NCI-H1092 treated with DMSO at 0.1 percent for 48 hours (cell line): ENCODE data around the gene L3MBTL2.
A peak's percentile ranks its signal among the peaks of the same experiment; 100 is the strongest.

Experiments used
- DNase-seq: peaks from one replicate; lab custom pipeline; 2025; lab: John Stamatoyannopoulos, UW

L3MBTL2 gene

DNA sequence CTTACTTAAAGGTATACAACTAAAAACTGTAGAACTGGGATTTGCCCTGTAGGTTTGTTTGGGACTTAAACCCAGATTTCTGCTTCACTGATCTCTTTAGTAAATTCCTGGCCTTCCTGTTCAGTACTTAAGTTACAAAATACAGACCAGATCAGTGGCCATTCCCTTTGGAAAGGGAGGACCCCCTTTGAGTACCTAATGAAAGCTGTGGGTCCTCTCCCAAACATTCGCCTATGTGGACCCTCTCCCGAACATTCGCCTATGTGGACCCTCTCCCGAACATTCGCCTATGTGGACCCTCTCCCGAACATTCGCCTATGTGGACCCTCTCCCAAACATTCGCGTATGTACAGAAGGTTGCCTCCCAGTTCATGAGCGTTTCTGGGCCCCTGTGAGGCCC lies 10.3 kb downstream of the L3MBTL2 start:
- DNase-seq: no peak

DNA sequence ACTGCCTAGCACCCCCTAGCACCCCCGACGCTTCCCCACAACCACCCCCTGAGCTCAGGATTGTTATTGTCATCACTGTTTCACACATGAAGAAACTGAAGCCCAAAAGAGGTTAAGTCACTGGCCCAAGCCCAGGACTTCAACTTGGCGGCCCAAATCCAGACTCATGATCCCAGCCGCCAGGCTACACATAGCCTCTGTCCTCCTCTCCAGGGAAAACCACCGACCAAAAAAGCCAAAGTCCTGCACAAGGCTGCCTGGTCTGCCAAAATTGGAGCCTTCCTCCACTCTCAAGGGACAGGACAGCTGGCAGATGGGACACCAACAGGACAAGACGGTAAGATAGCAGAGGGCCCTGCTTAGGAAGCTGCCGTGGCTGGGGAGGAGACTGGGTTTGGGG lies 10.8 kb downstream of the L3MBTL2 start:
- no peak for DNase-seq

GRCh38 chr22:41216984-41217383 lies 11.9 kb downstream of the L3MBTL2 start:
- peak; percentile 80 for DNase-seq

GRCh38 chr22:41217553-41218157 lies 12.5 kb downstream of the L3MBTL2 start:
- peak; percentile 80 for DNase-seq

DNA sequence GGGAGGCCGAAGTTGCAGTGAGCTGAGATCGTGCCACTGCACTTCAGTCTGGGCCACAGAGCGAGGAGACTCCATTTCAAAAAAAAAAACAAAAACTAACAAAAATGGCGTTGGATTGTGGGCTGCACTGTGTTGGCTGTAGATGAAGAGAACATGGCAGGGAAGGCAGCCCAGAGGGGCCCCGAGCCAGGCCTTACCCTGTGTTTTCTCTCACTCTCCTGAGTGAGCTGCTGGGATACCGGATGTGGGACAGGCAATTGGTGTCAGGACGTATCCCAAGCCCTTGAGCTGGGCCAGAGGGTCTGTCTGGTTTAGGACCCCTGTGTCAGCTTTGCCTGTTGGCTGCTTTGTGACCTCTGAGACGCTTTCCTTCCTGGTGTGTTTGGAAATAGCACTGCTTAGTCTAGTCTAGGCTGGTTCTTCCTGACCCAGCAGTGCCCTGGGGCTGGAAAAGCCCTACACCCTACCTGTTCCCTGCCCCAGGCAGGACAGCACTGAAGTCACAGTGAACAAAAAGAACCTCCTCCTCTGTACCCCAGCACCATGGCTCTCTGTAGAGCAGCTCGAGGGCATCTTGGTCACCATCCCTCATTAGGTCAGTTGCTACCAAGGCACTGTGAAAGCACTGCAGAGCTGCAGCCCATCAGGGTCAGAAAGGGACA lies 17.9 kb downstream of the L3MBTL2 start:
- no peak for DNase-seq

DNA sequence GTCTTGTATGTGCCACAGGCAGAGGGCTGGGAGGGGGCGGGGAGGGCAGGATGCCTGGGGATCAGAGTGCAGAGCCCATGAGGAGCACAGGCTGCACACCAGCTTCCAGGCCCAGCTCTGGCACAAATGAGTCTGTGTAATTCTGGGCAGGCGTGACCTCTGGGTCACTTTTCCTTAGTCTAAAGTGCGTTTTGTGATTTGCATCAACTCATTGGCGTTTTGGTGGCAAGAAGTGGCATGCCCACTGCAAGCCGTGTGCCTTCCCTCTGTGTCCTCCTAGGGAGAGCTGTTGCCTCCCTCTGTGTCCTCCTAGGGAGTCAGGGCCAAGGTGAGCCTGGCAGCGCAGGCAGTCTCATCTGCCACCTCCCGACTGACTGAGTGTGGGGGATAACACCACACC lies 18.4 kb downstream of the L3MBTL2 start:
- no peak for DNase-seq

GRCh38 chr22:41226723-41227655 lies 21.9 kb downstream of the L3MBTL2 start:
- no peak for DNase-seq

- DNase-seq: no peak
Observed at GRCh38 chr22:41229215-41229614, 24.1 kb downstream of the L3MBTL2 start.

- no peak for DNase-seq
Observed at GRCh38 chr22:41229730-41230400, 24.8 kb downstream of the L3MBTL2 start.

GRCh38 chr22:41230401-41230785 lies 25.3 kb downstream of the L3MBTL2 start:
- DNase-seq: no peak

DNA sequence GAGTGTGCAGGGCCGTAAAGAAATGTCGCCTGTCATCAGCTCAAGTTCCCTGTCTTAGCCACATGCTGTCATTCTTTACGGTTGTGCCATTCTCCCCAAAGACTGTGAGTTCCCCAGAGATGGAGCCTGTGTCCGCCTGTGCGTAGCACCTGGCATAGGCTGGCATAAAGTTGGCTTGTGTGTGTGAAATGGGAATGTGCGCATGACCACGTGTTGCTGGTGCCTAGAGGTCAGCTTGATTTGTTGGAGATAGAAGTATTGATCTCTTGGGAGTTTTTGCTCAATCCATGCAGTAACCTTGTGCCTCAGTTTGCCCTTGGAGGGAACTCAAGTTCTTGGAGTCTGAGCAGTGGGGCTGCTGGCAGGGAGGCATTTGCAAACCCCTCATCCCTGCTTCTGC lies 26.3 kb downstream of the L3MBTL2 start:
- no peak for DNase-seq

DNA sequence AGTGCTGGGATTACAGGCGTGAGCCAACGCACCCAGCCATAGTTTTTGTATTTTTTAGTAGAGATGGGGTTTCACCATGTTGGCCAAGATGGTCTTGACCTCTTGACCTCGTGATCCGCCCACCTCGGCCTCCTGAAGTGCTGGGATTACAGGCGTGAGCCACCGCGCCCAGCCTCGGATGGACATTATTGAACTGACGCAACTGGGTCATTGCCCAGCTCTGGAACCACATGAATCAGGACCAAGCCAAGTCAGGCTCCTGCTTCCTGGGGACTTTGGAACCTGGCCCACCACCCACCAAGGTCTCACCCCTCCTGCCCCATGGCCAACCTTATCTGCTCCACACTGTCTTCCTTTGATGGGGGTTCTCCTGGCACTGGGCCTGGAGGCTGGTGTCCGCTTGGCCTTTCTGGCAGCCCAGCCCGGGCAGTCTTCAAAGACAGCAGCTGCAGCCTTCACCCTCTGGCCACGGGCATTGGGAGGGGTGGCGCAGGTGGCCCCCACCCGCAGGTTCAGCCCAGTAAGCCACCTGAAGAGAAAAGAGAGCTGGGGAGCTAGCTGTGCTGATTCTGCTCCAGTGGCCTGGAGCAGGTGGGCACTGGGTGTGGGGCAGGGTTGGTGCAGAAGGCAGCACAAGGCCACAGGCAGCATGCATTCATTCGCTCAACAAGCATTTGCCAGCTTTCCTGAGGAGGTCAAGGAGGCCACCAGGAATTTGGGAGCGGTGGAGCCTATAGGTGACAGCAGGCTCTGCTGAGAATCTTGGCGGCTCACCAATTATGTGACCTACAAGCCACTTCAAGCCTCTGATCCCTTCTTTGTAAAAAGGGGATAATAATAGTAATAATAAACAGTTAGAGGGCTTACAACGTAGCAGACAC lies 29.9 kb downstream of the L3MBTL2 start:
- DNase-seq: no peak

DNA sequence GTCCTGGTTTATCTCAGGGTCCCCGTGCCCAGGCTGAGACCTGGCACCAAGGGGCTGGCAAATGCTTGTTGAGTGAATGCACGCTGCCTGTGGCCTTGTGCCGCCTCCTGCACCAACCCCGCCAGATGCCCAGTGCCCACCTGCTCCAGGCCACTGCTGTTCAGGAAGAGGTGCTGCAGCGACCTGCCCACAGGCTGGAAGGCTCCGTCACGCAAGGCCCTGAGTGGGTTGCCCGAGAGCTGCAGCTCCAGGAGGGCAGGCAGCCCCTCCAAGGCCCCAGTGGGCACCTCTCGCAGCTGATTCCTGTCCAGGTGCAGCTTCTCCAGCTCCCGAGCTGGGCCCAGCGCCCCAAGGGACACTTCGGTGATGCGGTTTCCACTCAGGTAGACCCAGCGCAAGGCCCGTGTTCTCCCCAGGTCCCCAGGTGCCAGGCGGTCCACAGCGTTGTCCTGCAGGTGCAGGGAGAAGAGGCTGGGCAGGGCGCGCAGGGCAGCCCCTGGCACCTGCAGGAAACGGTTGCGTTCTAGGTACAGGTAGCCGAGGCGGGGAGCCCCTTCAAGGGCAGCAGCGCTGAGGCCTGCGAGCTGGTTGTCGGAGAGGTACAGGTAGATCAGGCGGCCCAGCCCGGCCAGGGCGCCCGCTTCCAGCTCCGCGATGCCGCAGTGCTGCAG lies 32.1 kb downstream of the L3MBTL2 start:
- DNase-seq: no peak

DNA sequence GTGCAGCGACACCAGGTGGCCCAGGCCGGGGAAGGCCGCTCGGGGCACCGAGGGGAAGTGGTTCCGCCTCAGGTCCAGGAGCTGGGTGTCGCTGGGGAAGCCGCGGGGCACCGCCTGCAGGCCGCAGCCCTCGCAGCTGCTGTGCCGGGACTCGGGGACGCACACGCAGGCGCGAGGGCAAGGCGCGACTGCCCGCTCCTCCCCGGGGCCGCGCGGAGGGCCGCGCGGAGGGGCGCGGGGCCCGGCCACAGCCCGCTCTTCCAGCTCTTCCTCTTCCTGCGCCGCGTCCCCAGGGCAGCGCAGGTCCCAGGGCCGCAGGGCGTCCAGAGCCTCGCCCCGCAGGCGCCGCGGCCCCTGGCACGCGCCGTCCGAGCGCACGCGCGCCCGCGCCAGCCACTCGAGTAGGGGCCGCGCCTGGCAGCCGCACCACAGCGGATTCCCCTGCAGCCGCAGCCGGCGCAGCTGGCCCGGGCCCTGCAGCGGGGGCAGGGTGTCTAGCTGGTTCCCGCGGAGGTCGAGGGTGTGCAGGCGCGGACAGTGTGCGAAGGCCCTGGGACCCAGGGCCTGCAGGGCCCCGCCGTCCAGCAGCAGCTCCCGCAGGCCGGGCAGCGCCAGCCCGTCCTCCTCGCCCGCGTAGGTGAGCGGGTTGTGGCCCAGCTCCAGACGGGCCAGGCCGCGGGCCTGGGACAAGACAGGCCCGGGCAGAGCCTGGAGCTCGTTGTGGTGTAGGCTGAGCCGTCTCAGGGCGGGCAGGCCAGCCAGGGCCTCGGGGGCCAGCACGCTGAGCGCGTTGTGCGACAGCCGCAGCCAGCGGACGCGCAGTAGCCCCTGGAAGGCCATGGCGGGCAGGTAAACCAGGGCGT lies 32.8 kb downstream of the L3MBTL2 start:
- peak; percentile 58 for DNase-seq

DNA sequence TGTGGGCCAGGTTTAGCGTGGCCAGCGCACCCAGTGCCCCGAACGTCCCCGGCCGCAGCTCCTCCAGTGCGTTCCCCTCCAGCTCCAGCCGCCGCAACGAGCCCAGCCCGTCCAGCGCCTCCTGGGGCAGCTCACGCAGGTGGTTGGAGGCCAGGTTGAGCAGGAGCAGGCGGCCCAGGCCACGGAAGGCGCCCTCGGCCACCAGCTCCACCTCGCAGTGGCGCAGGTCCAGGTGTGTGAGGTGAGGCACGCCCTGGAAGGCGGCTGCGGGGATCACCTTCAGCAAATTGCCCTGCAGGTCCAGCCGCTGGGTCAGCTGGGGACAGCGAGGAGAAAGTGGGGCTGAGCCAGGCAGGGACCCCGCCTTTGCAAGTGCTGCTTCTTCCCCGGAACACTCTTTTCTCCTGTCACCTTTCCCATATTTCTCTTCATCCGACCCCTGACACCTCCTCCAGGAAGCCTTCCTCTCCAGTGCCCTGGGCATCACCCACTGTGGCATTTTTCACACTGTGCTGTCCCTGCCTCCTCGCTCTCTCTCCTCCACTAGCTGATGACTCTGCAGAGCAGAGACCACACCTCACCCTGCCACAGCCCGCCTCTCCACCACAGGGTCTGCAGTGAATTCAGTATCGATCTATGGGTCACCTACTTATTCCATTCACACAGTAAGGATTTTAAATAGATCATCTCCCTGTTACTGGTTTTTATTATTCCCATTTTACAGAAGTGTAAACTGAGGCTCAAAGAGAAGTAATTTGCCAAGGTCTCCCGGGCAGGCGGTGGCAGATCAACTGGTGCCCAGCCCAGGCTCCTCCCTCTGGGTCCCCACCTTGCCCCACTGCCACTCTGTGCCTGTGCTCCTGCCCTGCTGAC lies 33.7 kb downstream of the L3MBTL2 start:
- DNase-seq: no peak

GRCh38 chr22:41239443-41240128 lies 34.5 kb downstream of the L3MBTL2 start:
- no peak for DNase-seq

DNA sequence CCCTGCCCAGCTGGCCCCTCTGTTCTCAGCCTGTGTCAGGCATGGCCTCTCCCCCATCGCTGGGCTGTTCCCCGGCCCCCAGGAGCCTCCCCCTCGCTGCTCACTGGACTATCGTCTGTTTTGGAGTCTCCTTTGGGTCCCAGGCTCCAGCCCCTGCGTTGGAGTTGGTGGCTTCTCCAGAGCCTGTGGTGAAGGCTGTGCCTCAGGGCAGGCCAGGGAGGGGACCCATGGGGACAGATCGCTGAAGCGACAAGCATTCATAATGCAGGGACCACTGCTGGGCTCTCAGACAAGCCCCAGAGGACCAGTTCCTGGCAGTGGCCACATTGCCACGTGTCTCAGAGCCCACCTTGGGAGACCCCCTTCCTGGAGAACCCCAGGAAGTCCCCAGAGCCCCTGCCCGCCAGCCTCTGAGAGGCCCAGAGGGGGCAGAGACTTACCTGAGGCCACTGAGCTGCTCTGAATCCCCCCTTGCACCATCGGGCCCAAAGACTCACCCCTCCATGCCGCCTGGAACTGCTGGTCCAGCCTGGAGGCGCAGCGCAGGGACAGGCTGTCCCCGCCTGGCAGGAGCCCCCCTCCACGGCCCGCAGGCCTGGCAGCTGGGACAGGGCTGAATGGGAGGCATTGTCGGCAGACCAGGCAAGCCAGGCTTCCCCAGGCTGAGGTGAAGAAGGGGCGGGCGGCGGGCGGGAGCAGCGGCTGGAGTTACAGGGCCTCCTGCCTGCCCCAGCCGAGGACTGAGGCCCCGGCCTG lies 35.4 kb downstream of the L3MBTL2 start, which contains the start of gene CHADL:
Gene CHADL, minus strand, starts transcription at position 555 of the 756 bp plus-strand sequence. Its CDS starts 50 bp downstream, at position 505.
- no peak for DNase-seq
